ENCODE data around the gene IKZF1. TPM values are rescaled to one million over a fixed set of nuclear protein-coding genes. Genes with fewer than 3 reads are reported as not detected.

IKZF1 gene
- total RNA-seq, 1 donor from 2014 or later: 2.1 TPM

DNA sequence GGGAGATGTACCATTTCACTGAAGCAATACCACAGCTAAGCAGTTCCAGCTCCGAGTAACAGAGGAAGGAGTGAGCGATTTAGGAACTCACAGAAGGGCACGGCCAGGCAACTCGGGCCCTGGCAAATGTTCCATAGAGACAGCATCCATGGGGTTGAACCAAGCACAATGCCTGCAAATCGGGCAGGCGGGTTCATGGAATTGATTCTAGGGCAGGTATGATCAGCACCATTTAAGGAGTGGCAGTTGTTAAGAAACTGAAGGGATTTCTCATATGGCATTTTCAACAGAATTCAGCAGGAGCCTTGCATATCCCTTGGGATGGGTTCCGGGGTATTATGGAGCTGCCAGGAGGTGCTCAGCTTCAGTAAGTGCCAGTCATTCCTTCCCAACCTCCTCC, 66.4 kb downstream of the IKZF1 start:
- no peaks in the 10 kb centered on the region for H3K36me3 ChIP-seq (ENCODE audit: control insufficient read depth in 3 of 3, insufficient read depth in 3 of 3, low read length in 3 of 3)
- H3K9ac ChIP-seq (ENCODE audit: low read depth in 1 of 3, low read length in 3 of 3): no peak overlapping the region
- H3K4me1 ChIP-seq (ENCODE audit: control insufficient read depth in 3 of 3, insufficient read depth in 3 of 3, low read length in 3 of 3): no peaks in the 10 kb centered on the region
- peaks cover 0 to 6% (median 3%) of the 10 kb centered on the region in 3 donors for H3K9me3 ChIP-seq (ENCODE audit: control insufficient read depth in 3 of 3, low read length in 3 of 3)
- no peaks in the 10 kb centered on the region for H3K27me3 ChIP-seq (ENCODE audit: control insufficient read depth in 3 of 3, insufficient read depth in 3 of 3, low read length in 3 of 3)
- no peak overlapping the region for H3K4me3 ChIP-seq (ENCODE audit: low read length in 3 of 3)
- no peak overlapping the region for H3K27ac ChIP-seq (ENCODE audit: low read depth, low read length)

DNA sequence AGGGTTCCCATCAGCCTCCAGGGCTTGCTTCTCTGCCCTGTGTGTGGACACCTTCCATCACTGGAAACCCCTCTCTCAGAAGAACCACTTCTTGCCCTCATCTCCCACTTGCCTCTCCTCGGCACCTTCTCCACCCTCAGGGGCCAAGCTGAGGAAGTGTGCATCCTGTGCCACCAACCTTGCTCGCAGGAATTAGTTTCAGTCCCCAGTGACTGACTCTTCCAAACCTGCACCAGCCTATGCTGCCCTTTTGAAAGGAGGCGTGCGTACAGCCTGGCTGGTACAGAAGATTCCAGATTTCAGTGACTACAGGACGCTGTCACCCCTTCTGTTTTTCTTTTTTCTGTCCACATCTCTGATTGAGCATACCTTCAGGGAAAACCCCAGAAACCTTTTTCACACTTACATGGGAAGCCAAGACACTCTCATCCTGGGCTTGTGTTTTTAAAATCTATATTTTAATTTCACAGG, 67.1 kb downstream of the IKZF1 start:
- no peaks in the 10 kb centered on the region for H3K4me1 ChIP-seq (ENCODE audit: control insufficient read depth in 3 of 3, insufficient read depth in 3 of 3, low read length in 3 of 3)
- H3K27me3 ChIP-seq (ENCODE audit: control insufficient read depth in 3 of 3, insufficient read depth in 3 of 3, low read length in 3 of 3): no peaks in the 10 kb centered on the region
- peaks cover 0 to 6% (median 3%) of the 10 kb centered on the region in 3 donors for H3K9me3 ChIP-seq (ENCODE audit: control insufficient read depth in 3 of 3, low read length in 3 of 3)
- H3K27ac ChIP-seq (ENCODE audit: low read depth, low read length): no peak overlapping the region
- no peak overlapping the region for H3K4me3 ChIP-seq (ENCODE audit: low read length in 3 of 3)
- no peak overlapping the region for H3K9ac ChIP-seq (ENCODE audit: low read depth in 1 of 3, low read length in 3 of 3)
- H3K36me3 ChIP-seq (ENCODE audit: control insufficient read depth in 3 of 3, insufficient read depth in 3 of 3, low read length in 3 of 3): no peaks in the 10 kb centered on the region

DNA sequence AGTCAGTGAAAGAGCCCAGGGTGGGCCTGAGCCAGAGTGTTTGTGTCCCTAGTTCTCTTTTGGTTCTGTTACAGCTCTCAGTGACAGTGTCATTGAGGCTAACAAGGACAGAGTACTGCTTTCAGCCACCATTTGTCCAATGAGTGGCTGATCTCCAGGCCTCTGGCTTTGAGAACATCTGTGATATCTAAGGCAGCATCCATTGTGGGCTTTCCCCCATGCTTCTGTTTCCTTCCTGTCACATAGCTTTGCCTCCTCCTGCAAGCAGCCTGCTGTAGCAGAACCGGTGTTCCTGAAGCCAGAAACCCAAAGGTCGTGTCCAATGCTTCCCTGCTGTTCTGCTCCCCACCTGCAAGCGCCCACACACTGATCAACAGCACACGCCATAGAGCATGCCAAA, 68.4 kb downstream of the IKZF1 start:
- Histone ChIP-seq H3K4me1 (ENCODE audit: control insufficient read depth in 3 of 3, insufficient read depth in 3 of 3, low read length in 3 of 3) (no peaks in the 10 kb centered on the region), H3K36me3 (ENCODE audit: control insufficient read depth in 3 of 3, insufficient read depth in 3 of 3, low read length in 3 of 3) (no peaks in the 10 kb centered on the region), H3K9ac (ENCODE audit: low read depth in 1 of 3, low read length in 3 of 3) (no peak overlapping the region), H3K27me3 (ENCODE audit: control insufficient read depth in 3 of 3, insufficient read depth in 3 of 3, low read length in 3 of 3) (no peaks in the 10 kb centered on the region), H3K4me3 (ENCODE audit: low read length in 3 of 3) (no peak overlapping the region), H3K9me3 (ENCODE audit: control insufficient read depth in 3 of 3, low read length in 3 of 3) (peaks cover 0 to 6% (median 3%) of the 10 kb centered on the region in 3 donors), H3K27ac (ENCODE audit: low read depth, low read length) (no peak overlapping the region)

DNA sequence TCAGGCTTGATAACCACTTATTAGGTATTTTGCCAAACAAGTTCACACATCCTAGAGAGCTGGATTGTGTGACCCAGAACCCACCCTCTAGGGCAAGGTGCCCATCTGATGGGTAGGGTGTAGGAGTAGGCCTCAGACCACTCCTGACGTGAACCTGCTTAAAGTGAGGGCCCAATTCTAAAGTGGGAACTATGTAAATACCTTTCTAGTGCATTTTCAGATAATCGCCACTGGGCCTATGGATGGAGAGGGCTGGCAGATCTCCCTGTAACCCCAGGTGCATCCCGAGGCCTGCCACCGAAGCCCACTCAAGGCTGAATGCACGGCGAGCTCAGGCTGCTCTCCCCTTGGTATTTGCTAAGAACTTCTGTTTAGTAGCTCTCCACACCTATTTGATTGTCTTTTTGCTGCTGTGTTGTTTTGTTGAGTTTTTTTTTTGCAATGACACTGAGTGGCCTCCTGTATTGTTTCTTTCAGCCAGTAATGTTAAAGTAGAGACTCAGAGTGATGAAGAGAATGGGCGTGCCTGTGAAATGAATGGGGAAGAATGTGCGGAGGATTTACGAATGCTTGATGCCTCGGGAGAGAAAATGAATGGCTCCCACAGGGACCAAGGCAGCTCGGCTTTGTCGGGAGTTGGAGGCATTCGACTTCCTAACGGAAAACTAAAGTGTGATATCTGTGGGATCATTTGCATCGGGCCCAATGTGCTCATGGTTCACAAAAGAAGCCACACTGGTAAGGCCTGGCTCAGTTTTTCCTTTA, 71.7 kb downstream of the IKZF1 start:
- no peaks in the 10 kb centered on the region for H3K36me3 ChIP-seq (ENCODE audit: control insufficient read depth in 3 of 3, insufficient read depth in 3 of 3, low read length in 3 of 3)
- no peak overlapping the region for H3K9ac ChIP-seq (ENCODE audit: low read depth in 1 of 3, low read length in 3 of 3)
- no peaks in the 10 kb centered on the region for H3K4me1 ChIP-seq (ENCODE audit: control insufficient read depth in 3 of 3, insufficient read depth in 3 of 3, low read length in 3 of 3)
- peaks cover 0 to 4% (median 2%) of the 10 kb centered on the region in 3 donors for H3K27me3 ChIP-seq (ENCODE audit: control insufficient read depth in 3 of 3, insufficient read depth in 3 of 3, low read length in 3 of 3)
- H3K27ac ChIP-seq (ENCODE audit: low read depth, low read length): no peak overlapping the region
- peaks cover 0 to 3% (median 0%) of the 10 kb centered on the region in 3 donors for H3K9me3 ChIP-seq (ENCODE audit: control insufficient read depth in 3 of 3, low read length in 3 of 3)
- H3K4me3 ChIP-seq (ENCODE audit: low read length in 3 of 3): no peak overlapping the region

DNA sequence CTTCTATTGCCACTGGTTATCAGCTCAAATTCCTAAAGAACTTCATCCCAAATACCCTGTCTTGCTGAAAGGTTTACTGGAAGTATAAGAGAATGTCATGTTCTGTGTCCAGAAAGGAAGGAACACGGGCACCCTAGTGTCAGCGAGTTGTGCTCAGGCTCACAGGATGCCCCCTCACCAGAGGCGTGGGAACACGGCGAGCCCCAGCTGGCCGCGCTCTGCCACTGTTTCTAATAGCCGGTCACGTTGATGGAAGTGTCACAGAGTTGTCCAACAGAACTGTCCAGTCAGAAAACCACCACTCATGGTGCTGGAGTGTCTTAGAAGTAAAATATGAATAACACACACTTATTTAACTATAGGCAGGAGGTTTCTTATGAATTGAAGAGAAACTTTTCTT, 72.8 kb downstream of the IKZF1 start:
- H3K9me3 ChIP-seq (ENCODE audit: control insufficient read depth in 3 of 3, low read length in 3 of 3): no peaks in the 10 kb centered on the region
- no peak overlapping the region for H3K27ac ChIP-seq (ENCODE audit: low read depth, low read length)
- no peaks in the 10 kb centered on the region for H3K36me3 ChIP-seq (ENCODE audit: control insufficient read depth in 3 of 3, insufficient read depth in 3 of 3, low read length in 3 of 3)
- no peak overlapping the region for H3K9ac ChIP-seq (ENCODE audit: low read depth in 1 of 3, low read length in 3 of 3)
- H3K27me3 ChIP-seq (ENCODE audit: control insufficient read depth in 3 of 3, insufficient read depth in 3 of 3, low read length in 3 of 3): peaks cover 0 to 4% (median 3%) of the 10 kb centered on the region in 3 donors
- no peaks in the 10 kb centered on the region for H3K4me1 ChIP-seq (ENCODE audit: control insufficient read depth in 3 of 3, insufficient read depth in 3 of 3, low read length in 3 of 3)
- H3K4me3 ChIP-seq (ENCODE audit: low read length in 3 of 3): no peak overlapping the region

DNA sequence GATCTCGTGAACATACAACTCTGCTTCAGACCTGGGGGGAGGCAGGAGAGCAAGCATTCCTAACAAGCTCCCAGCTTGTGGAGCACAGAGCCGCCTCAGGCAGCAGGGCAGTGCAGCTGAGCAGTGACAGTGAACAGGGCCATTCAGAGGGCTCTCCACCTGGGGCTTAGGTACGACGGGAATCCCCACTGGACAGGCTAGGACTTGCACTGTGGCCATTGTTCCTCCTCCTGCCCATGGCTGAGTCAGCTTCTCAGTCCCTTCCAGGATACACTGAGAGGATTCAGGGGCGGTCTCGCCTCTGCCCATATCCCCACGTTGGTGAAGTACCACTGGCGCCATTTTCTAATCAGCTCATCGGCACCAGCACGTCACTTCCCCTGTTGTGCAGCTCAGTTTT, 74.6 kb downstream of the IKZF1 start:
- Histone ChIP-seq H3K4me1 (ENCODE audit: control insufficient read depth in 3 of 3, insufficient read depth in 3 of 3, low read length in 3 of 3) (no peaks in the 10 kb centered on the region), H3K27ac (ENCODE audit: low read depth, low read length) (no peak overlapping the region), H3K36me3 (ENCODE audit: control insufficient read depth in 3 of 3, insufficient read depth in 3 of 3, low read length in 3 of 3) (no peaks in the 10 kb centered on the region), H3K9me3 (ENCODE audit: control insufficient read depth in 3 of 3, low read length in 3 of 3) (no peaks in the 10 kb centered on the region), H3K9ac (ENCODE audit: low read depth in 1 of 3, low read length in 3 of 3) (no peak overlapping the region), H3K4me3 (ENCODE audit: low read length in 3 of 3) (no peak overlapping the region), H3K27me3 (ENCODE audit: control insufficient read depth in 3 of 3, insufficient read depth in 3 of 3, low read length in 3 of 3) (peaks cover 0 to 12% (median 6%) of the 10 kb centered on the region in 3 donors)

DNA sequence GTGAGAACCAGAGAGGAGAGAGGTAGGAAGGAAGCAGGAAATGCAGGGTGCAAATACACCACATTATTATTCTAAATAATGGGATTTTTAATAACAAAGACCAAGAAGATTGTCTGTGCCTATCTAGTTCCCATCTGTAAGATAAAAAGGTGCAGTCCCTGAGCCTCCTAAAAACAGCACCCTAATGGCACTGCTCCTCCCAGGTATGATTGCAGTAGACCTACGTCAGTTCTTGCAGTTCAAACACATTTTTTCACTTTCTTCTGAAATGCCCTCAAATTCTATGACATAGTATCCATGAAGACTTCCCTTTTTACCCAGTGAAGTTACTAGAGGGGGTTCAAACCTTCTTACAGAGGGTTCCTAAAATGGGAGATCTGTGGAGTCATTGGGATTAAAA, 75.0 kb downstream of the IKZF1 start:
- H3K27ac ChIP-seq (ENCODE audit: low read depth, low read length): no peak overlapping the region
- H3K4me3 ChIP-seq (ENCODE audit: low read length in 3 of 3): no peak overlapping the region
- no peaks in the 10 kb centered on the region for H3K36me3 ChIP-seq (ENCODE audit: control insufficient read depth in 3 of 3, insufficient read depth in 3 of 3, low read length in 3 of 3)
- H3K9me3 ChIP-seq (ENCODE audit: control insufficient read depth in 3 of 3, low read length in 3 of 3): no peaks in the 10 kb centered on the region
- H3K9ac ChIP-seq (ENCODE audit: low read depth in 1 of 3, low read length in 3 of 3): no peak overlapping the region
- H3K4me1 ChIP-seq (ENCODE audit: control insufficient read depth in 3 of 3, insufficient read depth in 3 of 3, low read length in 3 of 3): no peaks in the 10 kb centered on the region
- peaks cover 0 to 16% (median 6%) of the 10 kb centered on the region in 3 donors for H3K27me3 ChIP-seq (ENCODE audit: control insufficient read depth in 3 of 3, insufficient read depth in 3 of 3, low read length in 3 of 3)

DNA sequence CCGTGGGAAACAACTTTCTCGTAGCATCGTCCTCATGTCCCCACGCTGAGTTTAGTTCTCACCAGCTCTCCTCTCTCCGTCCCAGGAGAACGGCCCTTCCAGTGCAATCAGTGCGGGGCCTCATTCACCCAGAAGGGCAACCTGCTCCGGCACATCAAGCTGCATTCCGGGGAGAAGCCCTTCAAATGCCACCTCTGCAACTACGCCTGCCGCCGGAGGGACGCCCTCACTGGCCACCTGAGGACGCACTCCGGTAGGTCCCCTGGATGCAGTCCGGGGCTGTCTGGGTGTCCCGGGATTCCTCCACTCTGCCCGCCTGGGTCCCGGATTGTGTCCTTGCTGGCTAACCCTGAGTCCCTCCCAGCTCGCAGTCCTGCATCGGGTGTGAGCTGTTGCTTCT, 77.9 kb downstream of the IKZF1 start:
- peaks cover 0 to 17% (median 6%) of the 10 kb centered on the region in 3 donors for H3K27me3 ChIP-seq (ENCODE audit: control insufficient read depth in 3 of 3, insufficient read depth in 3 of 3, low read length in 3 of 3)
- no peak overlapping the region for H3K9ac ChIP-seq (ENCODE audit: low read depth in 1 of 3, low read length in 3 of 3)
- H3K4me3 ChIP-seq (ENCODE audit: low read length in 3 of 3): no peak overlapping the region
- no peaks in the 10 kb centered on the region for H3K9me3 ChIP-seq (ENCODE audit: control insufficient read depth in 3 of 3, low read length in 3 of 3)
- no peak overlapping the region for H3K27ac ChIP-seq (ENCODE audit: low read depth, low read length)
- H3K4me1 ChIP-seq (ENCODE audit: control insufficient read depth in 3 of 3, insufficient read depth in 3 of 3, low read length in 3 of 3): no peaks in the 10 kb centered on the region
- H3K36me3 ChIP-seq (ENCODE audit: control insufficient read depth in 3 of 3, insufficient read depth in 3 of 3, low read length in 3 of 3): no peaks in the 10 kb centered on the region

DNA sequence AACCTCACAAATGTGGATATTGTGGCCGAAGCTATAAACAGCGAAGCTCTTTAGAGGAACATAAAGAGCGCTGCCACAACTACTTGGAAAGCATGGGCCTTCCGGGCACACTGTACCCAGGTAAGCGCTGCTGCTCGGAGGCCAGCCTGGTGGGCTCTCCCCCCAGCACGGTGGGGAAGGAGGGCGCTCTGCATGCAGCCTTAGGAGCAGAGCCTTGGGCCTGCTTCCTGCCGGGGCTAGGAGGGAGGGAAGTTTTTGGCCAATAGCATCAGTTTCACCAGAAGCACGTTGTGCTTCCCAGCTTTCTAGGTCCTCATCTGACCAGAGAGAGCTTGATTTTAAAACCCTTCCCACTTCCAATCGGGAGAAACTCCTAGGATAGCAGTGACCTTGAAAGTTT, 82.8 kb downstream of the IKZF1 start:
- Histone ChIP-seq H3K27ac (ENCODE audit: low read depth, low read length) (no peak overlapping the region), H3K9ac (ENCODE audit: low read depth in 1 of 3, low read length in 3 of 3) (no peak overlapping the region), H3K4me3 (ENCODE audit: low read length in 3 of 3) (no peak overlapping the region), H3K27me3 (ENCODE audit: control insufficient read depth in 3 of 3, insufficient read depth in 3 of 3, low read length in 3 of 3) (peaks cover 0 to 12% (median 3%) of the 10 kb centered on the region in 3 donors), H3K36me3 (ENCODE audit: control insufficient read depth in 3 of 3, insufficient read depth in 3 of 3, low read length in 3 of 3) (no peaks in the 10 kb centered on the region), H3K9me3 (ENCODE audit: control insufficient read depth in 3 of 3, low read length in 3 of 3) (no peaks in the 10 kb centered on the region), H3K4me1 (ENCODE audit: control insufficient read depth in 3 of 3, insufficient read depth in 3 of 3, low read length in 3 of 3) (no peaks in the 10 kb centered on the region)

DNA sequence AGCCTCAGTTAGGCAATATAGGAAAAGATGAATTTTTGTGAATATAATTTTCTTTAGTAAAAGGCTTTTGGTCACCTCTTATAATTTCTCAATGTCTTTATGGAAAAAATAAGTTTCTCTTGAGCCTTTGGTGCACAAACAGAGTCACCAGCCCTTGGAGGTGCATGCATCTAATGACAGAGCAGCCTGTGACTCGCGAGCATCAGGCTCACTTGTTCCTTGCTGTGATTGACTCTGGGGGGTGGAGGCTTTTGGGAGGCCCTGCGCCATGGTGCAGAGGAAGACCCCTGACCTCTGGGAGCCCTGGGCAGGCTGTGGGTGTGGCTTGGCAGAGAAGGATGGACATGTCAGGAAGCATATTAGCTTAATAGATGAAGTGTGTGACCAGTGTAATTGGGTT, 85.4 kb downstream of the IKZF1 start:
- H3K4me3 ChIP-seq (ENCODE audit: low read length in 3 of 3): no peak overlapping the region
- no peak overlapping the region for H3K27ac ChIP-seq (ENCODE audit: low read depth, low read length)
- H3K27me3 ChIP-seq (ENCODE audit: control insufficient read depth in 3 of 3, insufficient read depth in 3 of 3, low read length in 3 of 3): peaks cover 0 to 12% (median 0%) of the 10 kb centered on the region in 3 donors
- H3K9ac ChIP-seq (ENCODE audit: low read depth in 1 of 3, low read length in 3 of 3): no peak overlapping the region
- H3K4me1 ChIP-seq (ENCODE audit: control insufficient read depth in 3 of 3, insufficient read depth in 3 of 3, low read length in 3 of 3): no peaks in the 10 kb centered on the region
- H3K9me3 ChIP-seq (ENCODE audit: control insufficient read depth in 3 of 3, low read length in 3 of 3): no peaks in the 10 kb centered on the region
- no peaks in the 10 kb centered on the region for H3K36me3 ChIP-seq (ENCODE audit: control insufficient read depth in 3 of 3, insufficient read depth in 3 of 3, low read length in 3 of 3)
